Ishikawa (cell line): Measurements from ENCODE around the gene SYNPO.

Experiments used
- CEBPB ChIP-seq: IDR thresholded peaks from 2 replicates; pipeline ENCODE4 v1.6.1; 2012
- CREB1 ChIP-seq: IDR thresholded peaks from 2 replicates; pipeline ENCODE4 v1.6.1; 2012; ENCODE audit warnings: low read depth
- EGR1 ChIP-seq: IDR thresholded peaks from 2 replicates; pipeline ENCODE4 v1.6.1; 2012
- EP300 ChIP-seq: IDR thresholded peaks from 2 replicates; pipeline ENCODE4 v1.6.1; 2012; ENCODE audit warnings: borderline replicate concordance
- FOXM1 ChIP-seq: IDR thresholded peaks from 2 replicates; pipeline ENCODE4 v1.6.1; 2012; ENCODE audit warnings: low read depth, borderline replicate concordance
- MAX ChIP-seq: IDR thresholded peaks from 2 replicates; pipeline ENCODE4 v1.6.1; 2012
- NFIC ChIP-seq: IDR thresholded peaks from 2 replicates; pipeline ENCODE4 v1.6.1; 2012
- RAD21 ChIP-seq: IDR thresholded peaks from 2 replicates; pipeline ENCODE4 v1.6.1; 2012; ENCODE audit warnings: low read depth
- REST ChIP-seq: IDR thresholded peaks from 2 replicates; pipeline ENCODE4 v1.6.1; 2012; ENCODE audit warnings: low read depth, mild to moderate bottlenecking
- TAF1 ChIP-seq: IDR thresholded peaks from 2 replicates; pipeline ENCODE4 v1.6.1; 2012; ENCODE audit warnings: low read depth, mild to moderate bottlenecking
- TCF12 ChIP-seq: IDR thresholded peaks from 2 replicates; pipeline ENCODE4 v1.6.1; 2012; ENCODE audit warnings: low read depth
- TEAD4 ChIP-seq: IDR thresholded peaks from 2 replicates; pipeline ENCODE4 v1.6.1; 2012
- USF1 ChIP-seq: IDR thresholded peaks from 2 replicates; pipeline ENCODE4 v1.6.1; 2012
- YY1 ChIP-seq: IDR thresholded peaks from 2 replicates; pipeline ENCODE4 v1.6.1; 2012; ENCODE audit warnings: low read depth
- ZBTB7A ChIP-seq: IDR thresholded peaks from 2 replicates; pipeline ENCODE4 v1.6.1; 2012; ENCODE audit warnings: low read depth

The SYNPO gene

GRCh38 chr5:150674341-150674821 lies 33.9 kb downstream of the SYNPO start:
- TF ChIP-seq TEAD4 (no peak), FOXM1 (no peak), TAF1 (no peak), YY1 (no peak), TCF12 (no peak), EGR1 (no peak), CREB1 (no peak), CEBPB (0 out of 2 replicates have a peak, but pooled peaks have one; percentile 8), ZBTB7A (no peak), USF1 (no peak), RAD21 (no peak), REST (no peak), NFIC (0 out of 2 replicates have a peak, but pooled peaks have one; percentile 0), EP300 (no peak), MAX (no peak; the same call in 1 of the 2 replicates)

- TF ChIP-seq MAX (no peak), ZBTB7A (no peak), REST (no peak), EP300 (no peak), EGR1 (no peak), TCF12 (no peak), FOXM1 (no peak), NFIC (no peak), USF1 (no peak), YY1 (no peak)
Observed at GRCh38 chr5:150675069-150675468, 34.6 kb downstream of the SYNPO start.

- TF ChIP-seq YY1 (no peak), TCF12 (no peak), USF1 (no peak), RAD21 (no peak), CREB1 (no peak), NFIC (no peak)
Observed at GRCh38 chr5:150676578-150676977, 36.1 kb downstream of the SYNPO start.

- no peak for TF ChIP-seq FOXM1
- TF ChIP-seq CREB1, result no peak
- TF ChIP-seq USF1, result no peak
- TF ChIP-seq EP300, result no peak
- no peak for TF ChIP-seq ZBTB7A
- no peak for TF ChIP-seq MAX
- TF ChIP-seq NFIC, result no peak
- no peak for TF ChIP-seq RAD21
- TF ChIP-seq YY1, result no peak
- no peak for TF ChIP-seq EGR1
- no peak for TF ChIP-seq TCF12
Observed at GRCh38 chr5:150689120-150689519, 48.7 kb downstream of the SYNPO start.

GRCh38 chr5:150690760-150691159 lies 50.3 kb downstream of the SYNPO start:
- TF ChIP-seq MAX, result no peak
- TF ChIP-seq FOXM1, result no peak
- no peak for TF ChIP-seq TEAD4
- no peak for TF ChIP-seq EGR1
- TF ChIP-seq TCF12, result no peak
- no peak for TF ChIP-seq YY1
